NCI-H1436 (cell line): ENCODE results near the gene COL1A1.

ENCODE experiments used
- DNase-seq: peaks from one replicate; lab custom pipeline; 2025; lab: John Stamatoyannopoulos, UW

Gene COL1A1

DNA sequence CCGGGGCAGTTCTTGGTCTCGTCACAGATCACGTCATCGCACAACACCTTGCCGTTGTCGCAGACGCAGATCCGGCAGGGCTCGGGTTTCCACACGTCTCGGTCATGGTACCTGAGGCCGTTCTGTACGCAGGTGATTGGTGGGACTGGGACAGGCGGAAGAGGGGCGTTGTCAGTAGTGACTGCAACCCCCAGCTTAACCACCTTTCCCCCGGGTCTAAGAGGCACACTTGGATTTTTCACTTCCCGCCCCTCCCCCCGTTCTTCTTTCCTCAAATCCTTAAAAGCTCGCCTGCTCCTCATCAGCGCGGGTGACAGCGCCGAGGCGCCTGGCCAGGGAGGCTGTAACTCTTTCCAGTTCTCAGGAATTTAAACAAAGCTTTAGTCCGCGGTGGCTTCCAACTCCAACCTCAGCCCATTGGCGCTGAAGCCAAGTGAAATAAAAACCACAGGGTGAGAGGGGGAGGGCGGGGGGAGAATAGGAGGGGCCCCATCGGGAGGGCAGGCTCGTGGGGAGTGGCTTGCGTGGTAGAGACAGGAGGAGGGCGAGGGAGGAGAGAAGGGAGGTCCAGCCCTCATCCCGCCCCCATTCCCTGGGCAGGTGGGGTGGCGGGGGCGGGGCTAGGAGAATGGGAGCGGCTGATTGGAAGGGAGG, 1.5 kb downstream of the COL1A1 start:
- DNase-seq = peak; percentile 85

DNA sequence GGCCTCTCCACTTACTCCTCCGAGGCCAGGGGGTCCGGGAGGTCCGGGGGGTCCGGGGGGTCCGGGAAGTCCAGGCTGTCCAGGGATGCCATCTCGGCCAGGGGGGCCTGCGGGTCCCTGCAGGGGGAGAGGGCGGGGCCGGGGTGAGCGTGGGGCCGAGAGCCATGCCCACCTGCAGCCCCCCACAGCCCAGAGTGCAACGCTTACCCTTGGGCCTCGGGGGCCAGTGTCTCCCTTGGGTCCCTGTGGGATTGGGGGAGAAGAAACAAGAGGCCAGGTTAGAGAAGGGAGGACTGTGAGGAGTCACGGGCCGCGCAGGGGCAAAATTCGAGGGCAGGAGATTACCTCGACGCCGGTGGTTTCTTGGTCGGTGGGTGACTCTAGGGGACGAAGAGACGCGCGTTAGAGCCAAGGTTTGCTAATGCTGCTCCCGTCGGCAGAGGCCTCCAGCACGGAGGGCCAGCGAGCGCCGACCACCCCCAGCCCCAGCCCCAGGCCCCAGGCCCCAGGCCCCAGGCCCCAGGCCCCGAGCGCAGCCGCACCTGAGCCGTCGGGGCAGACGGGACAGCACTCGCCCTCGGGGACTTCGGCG, 2.1 kb downstream of the COL1A1 start:
- DNase-seq = no peak

DNA sequence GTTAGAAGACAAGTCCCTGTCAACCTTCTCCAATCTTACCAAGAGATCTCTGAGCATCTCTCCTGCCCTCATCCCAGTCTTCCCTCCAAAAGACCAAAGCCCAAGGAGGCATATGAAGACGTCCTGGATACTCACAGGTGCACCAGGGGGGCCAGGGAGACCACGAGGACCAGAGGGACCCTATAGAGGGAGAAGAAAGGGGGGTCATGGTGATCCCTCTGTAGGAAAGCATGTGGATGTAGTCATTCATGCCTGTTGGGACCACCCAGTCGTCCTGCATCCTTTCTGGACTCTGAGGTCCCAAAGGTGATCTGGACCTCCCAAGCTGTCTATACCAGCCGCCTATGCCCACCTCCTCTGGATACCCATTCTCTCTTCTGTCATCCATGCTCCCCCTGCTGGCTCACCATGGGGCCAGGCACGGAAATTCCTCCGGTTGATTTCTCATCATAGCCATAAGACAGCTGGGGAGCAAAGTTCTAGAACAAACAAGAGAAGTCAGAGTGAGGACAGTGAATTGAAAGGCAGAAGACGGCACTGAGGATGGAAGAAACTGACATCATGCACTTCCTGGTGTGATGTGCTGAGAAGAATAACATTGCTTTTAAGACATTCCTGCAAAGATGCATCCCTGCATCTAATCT, 3.3 kb downstream of the COL1A1 start:
- DNase-seq = peak; percentile 43

DNA sequence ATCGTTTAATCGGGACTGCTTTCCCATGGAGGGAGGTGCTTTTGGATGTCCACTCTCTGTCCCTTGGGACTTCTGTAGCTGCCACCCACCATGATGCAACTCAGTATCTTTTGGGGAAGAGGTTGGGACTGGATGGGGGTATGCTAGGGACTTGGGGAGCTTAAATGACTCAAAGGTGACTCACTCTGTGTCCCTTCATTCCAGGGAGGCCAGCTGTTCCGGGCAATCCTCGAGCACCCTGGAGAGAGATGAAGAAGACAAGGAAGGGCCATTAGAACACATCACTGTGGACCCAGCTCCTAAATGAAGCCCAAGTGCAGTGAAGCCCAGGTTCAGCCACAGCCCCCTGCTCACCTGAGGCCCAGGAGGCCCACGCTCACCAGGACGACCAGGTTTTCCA, 4.6 kb downstream of the COL1A1 start:
- DNase-seq = no peak

DNA sequence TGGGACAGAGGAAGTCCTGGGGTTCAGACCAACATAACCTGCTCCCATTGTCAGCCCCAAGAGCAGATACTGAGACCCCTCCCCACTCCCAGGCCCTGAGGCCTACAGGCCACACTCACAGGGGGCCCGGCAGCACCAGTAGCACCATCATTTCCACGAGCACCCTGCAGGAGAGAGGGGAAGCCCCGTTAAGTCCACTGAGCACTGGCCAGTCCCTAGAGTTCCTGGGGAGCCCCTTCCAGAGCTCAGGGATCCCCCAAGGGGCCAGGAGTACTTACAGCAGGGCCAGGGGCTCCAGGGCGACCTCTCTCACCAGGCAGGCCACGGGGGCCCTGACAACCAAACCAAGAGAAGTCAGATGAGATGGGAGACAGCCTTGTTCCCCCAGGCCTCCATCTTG, 5.4 kb downstream of the COL1A1 start:
- no peak for DNase-seq

DNA sequence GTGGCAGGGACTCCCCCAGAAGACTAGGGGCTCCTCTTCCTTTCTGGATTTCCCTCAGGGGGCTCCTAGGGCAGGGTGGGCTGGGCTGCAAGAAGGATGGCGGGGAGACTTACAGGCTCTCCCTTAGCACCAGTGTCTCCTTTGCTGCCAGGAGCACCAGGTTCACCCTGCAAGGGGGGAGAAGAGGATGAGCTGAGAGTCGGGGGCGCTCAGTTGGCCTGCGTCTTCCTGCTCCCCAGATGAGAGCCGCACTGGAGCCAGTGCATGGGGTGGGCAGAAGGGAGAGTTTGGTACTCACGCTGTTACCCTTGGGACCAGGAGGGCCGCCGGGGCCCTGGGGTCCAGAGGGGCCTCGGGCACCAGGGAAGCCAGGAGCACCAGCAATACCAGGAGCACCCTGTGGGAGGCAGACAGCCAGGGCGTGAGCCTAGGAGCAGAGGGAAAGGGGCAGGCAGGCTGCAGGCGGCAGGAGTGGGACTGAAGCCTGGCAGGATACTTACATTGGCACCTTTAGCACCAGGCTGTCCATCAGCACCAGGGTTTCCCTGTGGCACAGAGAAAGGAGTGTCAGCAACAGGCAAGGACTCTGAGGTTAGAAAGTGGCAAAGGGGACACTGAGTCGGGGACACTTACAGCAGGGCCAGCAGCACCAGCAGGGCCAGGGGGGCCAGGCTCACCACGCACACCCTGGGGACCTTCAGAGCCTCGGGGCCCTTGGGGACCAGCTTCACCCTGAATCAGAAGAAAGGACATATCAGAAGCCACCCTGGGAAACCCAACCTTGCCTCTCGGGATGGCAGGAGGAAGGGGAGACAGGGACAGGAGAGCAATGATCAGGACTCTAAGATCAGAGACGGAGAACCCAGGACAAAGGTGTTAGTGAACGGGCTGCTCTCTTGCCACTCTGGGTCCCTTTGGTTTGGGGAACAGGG, 6.2 kb downstream of the COL1A1 start:
- DNase-seq = no peak

DNA sequence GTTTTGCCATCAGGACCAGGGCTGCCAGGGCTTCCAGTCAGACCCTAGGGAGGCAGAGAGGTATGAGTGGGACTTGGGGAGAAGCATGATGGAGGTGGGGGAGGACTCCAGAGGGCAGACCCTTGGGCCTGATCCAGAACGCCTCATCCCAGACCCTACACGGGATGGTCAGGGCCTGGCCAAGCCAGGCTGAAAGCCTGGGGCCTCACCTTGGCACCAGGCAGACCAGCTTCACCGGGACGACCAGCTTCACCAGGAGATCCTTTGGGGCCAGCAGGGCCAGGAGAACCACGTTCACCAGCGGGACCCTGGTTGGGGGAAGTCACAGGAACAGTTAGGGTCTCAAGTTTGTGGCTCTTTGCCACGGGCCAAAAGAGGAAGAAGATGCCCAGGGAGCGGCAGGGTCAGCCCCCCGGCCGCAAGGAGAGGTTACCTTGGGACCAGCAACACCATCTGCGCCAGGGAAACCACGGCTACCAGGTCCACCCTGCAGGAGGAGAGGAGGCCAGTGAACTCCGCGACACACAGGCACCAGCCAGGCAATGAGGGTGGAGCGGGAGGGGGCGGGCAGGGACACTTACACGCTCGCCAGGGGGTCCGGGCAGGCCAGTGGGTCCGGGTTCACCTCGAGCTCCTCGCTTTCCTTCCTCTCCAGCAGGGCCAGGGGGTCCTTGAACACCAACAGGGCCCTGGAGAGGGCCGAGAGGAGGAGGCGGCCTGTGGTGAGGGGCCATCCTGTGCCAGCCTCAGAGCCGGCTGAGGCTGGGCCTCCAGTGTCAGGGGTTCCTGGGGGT, 7.1 kb downstream of the COL1A1 start:
- no peak for DNase-seq

DNA sequence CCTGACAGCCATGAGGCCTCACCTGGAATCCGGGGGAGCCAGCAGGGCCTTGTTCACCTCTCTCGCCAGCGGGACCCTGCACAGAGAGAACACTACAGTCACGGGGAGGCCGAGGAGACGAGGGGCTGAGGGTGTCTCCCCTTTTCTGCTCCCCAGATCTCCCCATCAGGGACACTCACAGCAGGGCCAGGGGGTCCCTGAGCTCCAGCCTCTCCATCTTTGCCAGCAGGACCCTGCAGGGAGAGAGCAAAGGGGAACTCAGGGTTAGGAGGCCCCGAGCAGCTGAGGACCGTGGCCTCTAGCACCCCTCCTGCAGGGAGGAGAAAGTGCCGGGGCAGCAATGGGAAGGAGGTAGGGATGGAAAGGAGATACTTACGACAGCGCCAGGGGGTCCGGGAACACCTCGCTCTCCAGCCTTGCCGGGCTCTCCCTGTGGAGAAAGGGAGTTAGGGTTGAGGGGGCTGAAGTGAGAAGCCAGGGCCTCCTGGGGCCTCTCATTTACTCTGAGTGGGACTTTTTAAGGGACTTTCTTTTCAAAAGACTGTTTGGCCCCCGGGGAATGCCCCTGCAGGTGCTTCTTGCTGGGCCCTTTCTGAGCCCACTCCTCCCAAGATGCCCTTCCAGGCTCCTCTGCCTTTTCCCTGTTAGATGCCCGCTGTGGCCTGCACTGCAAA, 8.7 kb downstream of the COL1A1 start:
- no peak for DNase-seq

DNA sequence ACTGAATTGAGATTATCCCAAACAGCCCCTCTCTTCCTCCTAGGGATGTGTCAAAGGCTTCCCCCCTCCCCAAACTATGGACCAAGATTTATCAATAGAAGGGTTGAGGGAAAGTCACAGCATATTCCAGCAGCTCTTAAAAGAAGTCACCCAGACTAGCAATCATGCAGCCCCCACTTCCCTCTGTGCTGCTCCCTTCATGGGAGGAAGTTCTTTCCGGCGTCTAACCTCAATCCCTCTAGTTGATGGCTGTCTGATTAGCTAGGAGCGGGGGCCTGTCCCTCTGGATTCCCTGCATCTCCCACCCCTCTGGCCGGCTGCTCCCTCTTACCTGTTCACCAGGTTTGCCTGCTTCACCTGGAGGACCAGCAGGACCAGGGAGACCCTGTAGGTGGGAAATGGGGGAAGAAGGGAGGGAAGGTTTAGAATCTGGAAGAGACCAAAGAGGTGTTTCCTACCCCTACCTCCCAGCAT, 9.2 kb downstream of the COL1A1 start:
- DNase-seq = no peak

DNA sequence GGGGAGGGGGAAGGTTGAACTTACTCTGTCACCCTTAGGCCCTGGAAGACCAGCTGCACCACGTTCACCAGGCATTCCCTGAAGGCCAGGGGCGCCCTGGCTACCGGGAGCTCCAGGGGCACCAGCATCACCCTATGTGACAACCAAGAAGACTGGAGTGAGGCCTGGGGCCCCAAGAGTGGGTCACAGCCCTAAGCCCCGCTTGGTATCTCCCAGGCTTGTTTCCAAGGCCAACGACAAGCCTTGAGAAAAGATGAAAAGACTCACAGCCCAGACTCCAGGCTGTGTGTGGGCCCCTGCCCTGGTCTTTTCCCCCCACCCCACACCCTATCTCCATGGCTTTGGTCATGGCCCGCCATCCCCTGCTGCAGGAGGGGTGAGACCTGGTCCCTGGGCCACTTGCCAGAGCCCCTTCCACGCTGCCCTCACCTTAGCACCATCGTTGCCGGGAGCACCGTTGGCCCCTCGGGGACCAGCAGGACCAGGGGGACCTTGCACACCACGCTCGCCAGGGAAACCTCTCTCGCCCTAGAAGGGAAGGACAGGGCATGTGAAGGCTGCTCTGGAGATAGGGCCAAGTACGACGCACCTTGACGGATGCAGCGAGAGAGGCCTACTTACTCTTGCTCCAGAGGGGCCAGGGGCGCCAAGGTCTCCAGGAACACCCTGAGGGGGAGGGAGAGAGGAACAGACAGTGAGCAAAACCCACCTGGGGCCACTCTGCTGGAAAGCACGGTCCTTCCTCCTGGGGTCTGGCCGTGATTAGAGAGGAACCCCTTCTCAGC, 9.9 kb downstream of the COL1A1 start:
- no peak for DNase-seq

DNA sequence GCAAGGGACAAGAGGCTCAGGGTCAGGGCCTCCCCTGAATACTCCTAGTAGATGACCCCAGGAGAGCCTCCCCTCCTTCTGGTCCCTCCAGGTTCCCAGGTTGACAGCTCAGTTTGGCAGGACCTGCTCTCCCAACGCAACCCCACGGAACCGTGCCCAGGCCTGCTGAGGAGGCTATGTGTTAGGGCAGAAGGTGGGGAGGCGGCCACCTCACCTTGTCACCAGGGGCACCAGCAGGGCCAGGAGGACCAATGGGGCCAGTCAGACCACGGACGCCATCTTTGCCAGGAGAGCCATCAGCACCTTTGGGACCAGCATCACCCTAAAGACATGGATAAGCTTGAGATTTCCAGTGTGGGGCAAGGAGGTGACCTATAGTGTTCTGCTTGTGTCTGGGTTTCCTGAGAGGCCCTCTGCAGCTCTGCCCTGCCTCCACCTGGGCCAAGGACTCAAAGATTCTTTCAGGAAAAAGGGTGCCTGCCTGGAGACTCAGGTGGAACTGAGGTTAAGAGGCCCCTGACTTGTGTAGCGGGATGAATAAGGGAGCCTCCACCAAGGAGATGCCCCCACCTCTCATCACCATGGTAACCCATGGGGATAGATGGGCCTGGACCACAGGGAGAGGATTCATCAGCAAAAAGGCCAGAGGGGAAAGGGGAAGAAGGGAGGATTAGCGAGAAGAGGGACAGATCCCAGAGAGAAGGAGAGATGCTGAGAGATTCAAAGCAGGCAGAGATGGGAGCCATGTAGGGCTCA, 10.7 kb downstream of the COL1A1 start:
- DNase-seq = no peak

DNA sequence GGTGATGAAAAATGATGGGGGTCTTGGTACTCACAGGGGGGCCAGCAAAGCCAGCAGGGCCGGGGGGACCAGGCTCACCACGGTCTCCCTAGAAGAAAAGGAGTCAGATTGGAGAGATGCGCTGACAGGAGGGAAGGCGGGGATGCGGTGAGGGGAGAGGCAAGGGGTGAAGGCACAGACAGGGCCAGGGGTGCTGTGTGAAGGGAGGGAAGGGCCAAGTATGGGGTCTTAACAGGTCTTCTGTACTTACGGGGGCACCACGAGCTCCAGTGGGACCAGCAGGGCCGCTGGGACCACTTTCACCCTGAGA, 11.2 kb downstream of the COL1A1 start:
- no peak for DNase-seq

DNA sequence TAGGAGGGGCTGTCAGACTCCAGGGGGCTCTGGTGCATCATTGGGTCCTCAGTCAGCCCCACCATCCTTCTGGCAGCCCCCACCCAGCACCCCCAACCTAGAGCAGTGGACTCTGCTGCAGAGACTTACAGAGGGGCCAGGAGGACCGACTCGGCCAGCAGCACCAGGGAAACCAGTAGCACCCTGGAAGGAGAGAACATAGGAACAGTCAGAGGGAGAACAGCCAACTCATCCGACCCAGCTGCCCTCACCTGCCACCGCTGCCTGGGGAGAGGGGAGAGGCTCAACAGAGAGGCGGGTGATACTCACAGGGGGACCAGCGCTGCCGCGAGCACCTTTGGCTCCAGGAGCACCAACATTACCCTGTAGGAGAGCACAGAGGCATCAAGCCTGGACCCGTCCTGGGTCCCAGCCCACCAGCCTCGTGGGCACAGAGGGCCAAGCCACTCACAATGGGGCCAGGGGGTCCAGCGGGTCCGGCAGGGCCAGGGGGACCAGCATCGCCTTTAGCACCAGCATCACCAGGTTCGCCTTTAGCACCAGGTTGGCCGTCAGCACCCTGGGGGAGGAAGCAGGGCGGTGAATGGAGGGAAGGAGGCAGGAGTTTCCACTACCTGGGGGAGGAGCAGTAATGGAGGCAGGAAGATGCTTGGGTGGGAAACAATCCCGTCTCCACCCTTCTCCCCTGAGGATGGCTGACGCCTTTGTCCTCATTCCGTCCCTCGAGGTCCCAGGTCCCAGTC, 11.7 kb downstream of the COL1A1 start:
- DNase-seq = no peak

DNA sequence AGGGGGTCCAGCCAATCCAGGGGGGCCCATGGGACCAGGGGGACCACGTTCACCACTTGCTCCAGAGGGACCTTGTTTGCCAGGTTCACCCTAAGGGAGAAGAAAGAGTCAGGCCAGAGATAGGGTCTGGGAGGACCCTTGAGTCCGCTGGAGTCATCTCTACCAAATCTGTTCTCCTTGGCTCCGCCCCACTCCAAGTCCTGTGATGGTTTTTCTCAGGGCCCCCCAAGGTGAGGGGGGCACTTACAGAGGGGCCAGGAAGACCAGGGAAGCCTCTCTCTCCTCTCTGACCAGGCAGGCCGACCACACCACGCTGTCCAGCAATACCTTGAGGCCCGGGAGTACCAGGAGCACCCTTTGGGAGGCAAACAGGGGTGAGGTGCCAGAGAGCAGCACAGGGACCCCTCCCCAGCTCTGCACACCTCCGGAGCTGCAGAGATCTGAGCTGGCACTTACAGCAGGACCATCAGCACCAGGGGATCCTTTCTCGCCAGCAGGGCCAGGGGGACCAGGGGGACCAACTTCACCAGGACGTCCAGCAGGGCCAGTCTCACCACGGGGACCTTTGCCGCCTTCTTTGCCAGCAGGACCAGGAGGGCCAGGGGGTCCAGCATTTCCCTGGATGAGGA, 12.4 kb downstream of the COL1A1 start:
- DNase-seq = no peak

DNA sequence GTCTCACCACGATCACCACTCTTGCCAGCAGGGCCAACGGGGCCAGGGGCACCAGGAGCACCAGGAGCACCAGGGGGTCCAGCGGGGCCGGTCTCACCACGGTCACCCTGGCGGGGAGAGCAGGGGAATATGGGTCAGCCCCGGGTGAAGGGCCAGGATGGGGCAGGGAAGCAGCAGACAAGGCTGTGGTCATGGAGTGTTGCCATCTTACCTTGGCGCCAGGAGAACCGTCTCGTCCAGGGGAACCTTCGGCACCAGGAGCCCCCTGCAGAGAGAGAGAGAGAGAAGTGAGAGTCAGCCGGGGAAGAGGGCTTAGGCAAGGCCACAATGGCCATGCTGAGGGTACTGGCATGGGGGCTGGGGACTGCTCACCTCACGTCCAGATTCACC, 12.9 kb downstream of the COL1A1 start:
- no peak for DNase-seq

DNA sequence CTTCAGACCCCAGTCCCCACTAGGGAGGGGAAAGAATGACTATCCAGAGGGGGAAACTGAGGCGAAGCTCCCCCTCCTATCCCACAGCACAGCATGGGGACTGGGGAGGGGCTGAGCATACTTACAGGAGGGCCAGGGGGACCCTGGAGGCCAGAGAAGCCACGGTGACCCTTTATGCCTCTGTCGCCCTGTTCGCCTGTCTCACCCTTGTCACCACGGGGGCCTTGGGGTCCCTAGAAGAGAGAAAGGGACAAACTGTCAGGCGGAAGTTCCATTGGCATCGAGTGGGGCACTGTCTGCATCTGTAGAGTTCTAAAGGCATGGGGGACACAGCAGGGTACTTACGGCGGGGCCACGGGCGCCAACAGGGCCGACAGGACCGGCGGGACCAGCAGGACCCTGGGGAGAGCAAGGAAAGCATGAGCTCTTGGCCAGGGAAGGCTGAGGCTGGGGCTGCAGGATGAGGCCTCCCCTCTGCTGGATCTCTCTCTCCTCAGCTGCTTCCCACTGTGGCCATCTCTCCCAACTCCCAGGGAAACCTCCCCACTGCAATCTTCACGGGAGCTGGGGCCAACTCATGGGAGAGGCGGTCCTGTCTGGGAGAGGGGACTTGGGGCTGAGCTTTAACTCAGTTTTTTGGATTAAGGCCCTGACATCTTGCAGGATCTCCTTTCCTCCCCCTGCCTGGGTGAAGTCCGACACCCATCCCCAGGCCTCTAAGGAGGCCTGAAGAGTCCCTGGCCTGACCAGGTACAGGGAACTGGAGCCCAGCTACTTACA, 13.5 kb downstream of the COL1A1 start:
- DNase-seq = no peak

DNA sequence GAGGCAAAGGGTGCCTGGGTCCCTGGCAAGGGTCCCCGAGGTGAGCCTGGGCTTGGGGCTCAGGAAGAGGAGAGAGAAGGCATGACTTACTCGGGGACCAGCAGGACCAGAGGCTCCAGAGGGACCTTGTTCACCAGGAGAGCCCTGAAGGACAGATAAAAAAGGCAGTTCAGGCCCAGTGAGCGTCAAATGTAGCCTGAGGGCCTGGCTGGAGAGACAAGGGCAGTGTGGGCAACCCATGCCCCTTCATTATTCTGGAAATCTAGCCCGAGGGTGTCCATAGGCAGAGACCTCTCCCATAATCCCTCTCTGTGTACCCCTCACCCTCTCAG, 14.1 kb downstream of the COL1A1 start:
- no peak for DNase-seq
